RWPE1 (cell line): ENCODE measurements around the gene GPX4.

Source experiments
- CTCF ChIA-PET: fragments of 350-600 bp; sonication (Branson Sonifier 250); formaldehyde crosslinking; extraction: SDS; loops from one replicate; lab custom pipeline; 2021; lab: Yijun Ruan, JAX
- POLR2A ChIA-PET: fragments of 400-600 bp; formaldehyde crosslinking; extraction: SDS; loops from one replicate; lab custom pipeline; 2020; ENCODE audit warnings: antibody characterized with exemption; ENCODE audit not compliant: low non-redundant PET; lab: Yijun Ruan, JAX
- DNase-seq: peaks from one replicate; pipeline ENCODE4 v3.0.0; 2012; ENCODE audit warnings: low spot score
- H3K27ac ChIP-seq: fragments of 450-650 bp; 2 replicates; pipeline ENCODE4 v1.5.1; 2017
- CTCF ChIP-seq: fragments of 450-650 bp; conservative IDR thresholded peaks from 2 replicates; pipeline ENCODE4 v1.5.1; 2017; ENCODE audit warnings: low read depth, mild to moderate bottlenecking

GPX4 gene

GRCh38 chr19:1098177-1099051 is 5.4 kb upstream of the GPX4 start:
- H3K27ac ChIP-seq, result peak overlapping the region; percentile 100
- CTCF ChIA-PET, result interaction anchor here (0.5 to 0.9 kb wide), 2 partner anchors 16 to 27 kb away, joined by 3 to 5 read pairs; no protein-coding TSS in a partner anchor
- DNase-seq, result peak; percentile 39
- TF ChIP-seq CTCF, result no peak
- POLR2A ChIA-PET, result interaction anchor here (0.6 kb wide), 1 partner anchor 74 kb away, joined by 4 read pairs; no protein-coding TSS in a partner anchor

- ChIA-PET POLR2A (no interaction called here), CTCF (interaction anchor here (0.7 kb wide), 1 partner anchor 160 kb away, joined by 3 read pairs; no protein-coding TSS in a partner anchor)
- no peak for DNase-seq
- peak overlapping the region; percentile 100 for H3K27ac ChIP-seq
- TF ChIP-seq CTCF, result no peak
Observed at GRCh38 chr19:1101337-1101698, 2.5 kb upstream of the GPX4 start.

GRCh38 chr19:1102407-1103131 is 1.2 kb upstream of the GPX4 start:
- TF ChIP-seq CTCF, result no peak
- ChIA-PET POLR2A (interaction anchor here (0.7 kb wide), 1 partner anchor 66 kb away, joined by 4 read pairs; no protein-coding TSS in a partner anchor), CTCF (interaction anchor here (0.6 to 0.7 kb wide), 2 partner anchors 16 to 250 kb away, joined by 3 to 4 read pairs; no protein-coding TSS in a partner anchor)
- H3K27ac ChIP-seq, result peak overlapping the region; percentile 100
- DNase-seq, result peak; percentile 85

- CTCF ChIA-PET, result interaction anchor here (0.7 kb wide), 1 partner anchor 249 kb away, joined by 3 read pairs; no protein-coding TSS in a partner anchor
- POLR2A ChIA-PET, result interaction anchor here (0.5 to 0.7 kb wide), 2 partner anchors 66 to 219 kb away, joined by 3 to 4 read pairs; no protein-coding TSS in a partner anchor
- DNase-seq, result no peak
- H3K27ac ChIP-seq, result peak overlapping the region; percentile 100
- TF ChIP-seq CTCF, result no peak
Observed at GRCh38 chr19:1103132-1103707, 574 bp upstream of the GPX4 start.

GRCh38 chr19:1104311-1105007 is 665 bp downstream of the GPX4 start:
- ChIA-PET CTCF (interaction anchor here (0.7 to 1.9 kb wide), 3 partner anchors 8 to 39 kb away, joined by 3 to 8 read pairs (median 3); no protein-coding TSS in a partner anchor), POLR2A (interaction anchor here (0.6 kb wide), 2 partner anchors 64 to 140 kb away, joined by 3 read pairs; no protein-coding TSS in a partner anchor)
- peak; percentile 64 for DNase-seq
- H3K27ac ChIP-seq, result peak overlapping the region; percentile 100
- no peak for TF ChIP-seq CTCF
